GM19351 (cell line): ENCODE measurements around the gene VASP.
A peak's percentile ranks its signal among the peaks of the same experiment; 100 is the strongest.

Source experiments
- ATAC-seq: cut with Tn5 transposase; IDR thresholded peaks from one replicate; pipeline ENCODE4 v1.9.1; 2021; ENCODE audit warnings: mild to moderate bottlenecking, moderate library complexity; ENCODE audit not compliant: unreplicated experiment

Gene VASP

DNA sequence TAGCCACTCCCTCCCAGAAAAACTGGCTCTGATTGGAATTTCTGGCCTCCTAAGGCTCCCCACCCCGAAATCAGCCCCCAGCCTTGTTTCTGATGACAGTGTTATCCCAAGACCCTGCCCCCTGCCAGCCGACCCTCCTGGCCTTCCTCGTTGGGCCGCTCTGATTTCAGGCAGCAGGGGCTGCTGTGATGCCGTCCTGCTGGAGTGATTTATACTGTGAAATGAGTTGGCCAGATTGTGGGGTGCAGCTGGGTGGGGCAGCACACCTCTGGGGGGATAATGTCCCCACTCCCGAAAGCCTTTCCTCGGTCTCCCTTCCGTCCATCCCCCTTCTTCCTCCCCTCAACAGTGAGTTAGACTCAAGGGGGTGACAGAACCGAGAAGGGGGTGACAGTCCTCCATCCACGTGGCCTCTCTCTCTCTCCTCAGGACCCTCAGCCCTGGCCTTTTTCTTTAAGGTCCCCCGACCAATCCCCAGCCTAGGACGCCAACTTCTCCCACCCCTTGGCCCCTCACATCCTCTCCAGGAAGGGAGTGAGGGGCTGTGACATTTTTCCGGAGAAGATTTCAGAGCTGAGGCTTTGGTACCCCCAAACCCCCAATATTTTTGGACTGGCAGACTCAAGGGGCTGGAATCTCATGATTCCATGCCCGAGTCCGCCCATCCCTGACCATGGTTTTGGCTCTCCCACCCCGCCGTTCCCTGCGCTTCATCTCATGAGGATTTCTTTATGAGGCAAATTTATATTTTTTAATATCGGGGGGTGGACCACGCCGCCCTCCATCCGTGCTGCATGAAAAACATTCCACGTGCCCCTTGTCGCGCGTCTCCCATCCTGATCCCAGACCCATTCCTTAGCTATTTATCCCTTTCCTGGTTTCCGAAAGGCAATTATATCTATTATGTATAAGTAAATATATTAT is 33.3 kb upstream of the VASP start:
- ATAC-seq: no peak

DNA sequence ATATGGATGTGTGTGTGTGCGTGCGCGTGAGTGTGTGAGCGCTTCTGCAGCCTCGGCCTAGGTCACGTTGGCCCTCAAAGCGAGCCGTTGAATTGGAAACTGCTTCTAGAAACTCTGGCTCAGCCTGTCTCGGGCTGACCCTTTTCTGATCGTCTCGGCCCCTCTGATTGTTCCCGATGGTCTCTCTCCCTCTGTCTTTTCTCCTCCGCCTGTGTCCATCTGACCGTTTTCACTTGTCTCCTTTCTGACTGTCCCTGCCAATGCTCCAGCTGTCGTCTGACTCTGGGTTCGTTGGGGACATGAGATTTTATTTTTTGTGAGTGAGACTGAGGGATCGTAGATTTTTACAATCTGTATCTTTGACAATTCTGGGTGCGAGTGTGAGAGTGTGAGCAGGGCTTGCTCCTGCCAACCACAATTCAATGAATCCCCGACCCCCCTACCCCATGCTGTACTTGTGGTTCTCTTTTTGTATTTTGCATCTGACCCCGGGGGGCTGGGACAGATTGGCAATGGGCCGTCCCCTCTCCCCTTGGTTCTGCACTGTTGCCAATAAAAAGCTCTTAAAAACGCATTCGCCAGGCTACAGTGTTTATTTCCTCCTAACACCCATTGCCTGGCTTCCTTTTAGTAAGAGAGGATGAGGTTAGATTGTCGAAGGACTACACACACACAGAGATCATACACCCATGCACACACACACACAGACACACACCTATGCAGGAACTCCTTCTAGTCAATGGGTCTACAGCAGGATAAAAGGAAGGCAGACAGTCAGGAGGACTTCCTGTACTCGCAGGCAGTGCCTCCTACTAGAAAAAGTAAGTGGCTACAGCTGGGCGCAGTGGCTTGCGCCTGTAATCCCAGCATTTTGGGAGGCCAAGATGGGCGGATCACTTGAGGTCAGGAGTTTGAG is 32.4 kb upstream of the VASP start:
- no peak for ATAC-seq

GRCh38 chr19:45475537-45476291 is 31.6 kb upstream of the VASP start:
- no peak for ATAC-seq

DNA sequence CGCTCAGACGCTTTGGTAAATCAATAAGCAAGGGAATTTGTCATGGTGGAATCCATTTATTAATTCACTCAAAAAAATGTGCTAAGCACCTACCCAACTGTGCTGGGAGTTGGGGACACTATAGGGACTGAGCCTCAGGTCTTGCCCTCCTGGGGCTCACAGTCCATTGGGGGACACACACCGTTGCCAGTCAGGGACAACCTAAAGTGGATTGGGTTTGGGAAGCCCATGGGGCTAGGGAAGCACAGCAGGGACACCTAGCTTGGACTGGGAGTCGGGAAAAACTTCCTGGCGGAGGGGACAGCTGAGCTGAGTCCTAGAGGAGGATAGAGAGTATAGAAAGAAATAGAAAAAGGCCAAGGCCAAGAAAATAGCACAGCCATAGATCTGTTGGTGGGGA is 31.0 kb upstream of the VASP start:
- no peak for ATAC-seq

GRCh38 chr19:45477186-45477585 is 30.1 kb upstream of the VASP start:
- ATAC-seq: no peak

GRCh38 chr19:45477713-45478453 is 29.4 kb upstream of the VASP start:
- ATAC-seq: no peak

DNA sequence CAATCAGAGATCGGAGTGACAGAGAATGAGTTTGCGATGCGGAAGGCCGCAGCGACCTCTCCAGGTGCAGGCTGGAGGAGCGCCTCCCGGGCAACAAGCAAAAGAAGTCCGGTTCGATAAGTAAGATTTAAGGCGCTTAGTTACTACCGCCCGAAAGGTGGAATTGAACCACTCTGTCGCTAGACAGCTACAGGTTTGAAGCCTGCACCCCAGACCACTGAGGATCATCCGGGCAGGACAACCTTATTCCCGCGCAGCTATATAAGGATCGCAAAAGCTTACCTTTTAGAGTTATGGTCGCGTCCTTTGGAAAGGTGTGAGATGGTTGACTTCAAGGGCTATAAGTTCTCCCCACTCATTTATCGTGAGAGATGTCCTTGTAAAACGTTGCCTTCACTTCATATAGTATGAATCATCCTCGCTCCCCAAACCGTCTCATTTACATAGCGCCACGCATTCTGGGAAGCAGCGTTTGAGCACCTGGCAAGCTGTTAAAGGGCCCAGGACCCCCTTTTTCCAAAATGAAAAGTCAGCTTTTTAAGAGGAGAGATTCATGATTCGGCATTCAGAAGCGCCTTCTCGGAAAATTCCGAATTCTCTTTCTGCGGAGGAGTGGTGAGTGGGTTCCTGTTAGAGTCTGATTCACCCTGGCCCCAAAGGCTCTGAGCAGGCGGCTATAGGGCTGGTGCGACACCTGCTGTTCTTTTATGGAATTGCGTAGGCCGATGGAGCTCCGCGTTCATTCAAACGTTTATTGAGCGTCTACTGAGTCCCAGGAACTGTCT is 28.6 kb upstream of the VASP start:
- peak; percentile 77 for ATAC-seq

DNA sequence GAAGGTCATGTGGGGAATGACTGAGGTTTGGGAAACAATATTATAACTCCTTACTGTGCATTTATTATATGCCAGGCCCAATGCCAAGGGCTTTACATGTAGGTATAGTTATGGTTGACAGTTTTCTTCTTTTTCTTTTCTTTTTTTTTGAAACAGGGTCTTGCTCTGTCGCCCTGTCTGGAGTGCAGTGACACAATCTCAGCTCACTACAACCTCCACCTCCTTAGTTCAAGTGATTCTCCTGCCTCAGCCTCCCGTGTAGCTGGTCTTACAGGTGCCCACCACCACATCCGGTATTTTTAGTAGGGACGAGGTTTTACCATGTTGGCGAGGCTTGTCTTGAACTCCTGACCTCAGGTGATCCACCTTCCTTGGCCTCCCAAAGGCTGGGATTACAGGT is 24.2 kb upstream of the VASP start:
- no peak for ATAC-seq

GRCh38 chr19:45484273-45484945 is 22.9 kb upstream of the VASP start:
- ATAC-seq: no peak

DNA sequence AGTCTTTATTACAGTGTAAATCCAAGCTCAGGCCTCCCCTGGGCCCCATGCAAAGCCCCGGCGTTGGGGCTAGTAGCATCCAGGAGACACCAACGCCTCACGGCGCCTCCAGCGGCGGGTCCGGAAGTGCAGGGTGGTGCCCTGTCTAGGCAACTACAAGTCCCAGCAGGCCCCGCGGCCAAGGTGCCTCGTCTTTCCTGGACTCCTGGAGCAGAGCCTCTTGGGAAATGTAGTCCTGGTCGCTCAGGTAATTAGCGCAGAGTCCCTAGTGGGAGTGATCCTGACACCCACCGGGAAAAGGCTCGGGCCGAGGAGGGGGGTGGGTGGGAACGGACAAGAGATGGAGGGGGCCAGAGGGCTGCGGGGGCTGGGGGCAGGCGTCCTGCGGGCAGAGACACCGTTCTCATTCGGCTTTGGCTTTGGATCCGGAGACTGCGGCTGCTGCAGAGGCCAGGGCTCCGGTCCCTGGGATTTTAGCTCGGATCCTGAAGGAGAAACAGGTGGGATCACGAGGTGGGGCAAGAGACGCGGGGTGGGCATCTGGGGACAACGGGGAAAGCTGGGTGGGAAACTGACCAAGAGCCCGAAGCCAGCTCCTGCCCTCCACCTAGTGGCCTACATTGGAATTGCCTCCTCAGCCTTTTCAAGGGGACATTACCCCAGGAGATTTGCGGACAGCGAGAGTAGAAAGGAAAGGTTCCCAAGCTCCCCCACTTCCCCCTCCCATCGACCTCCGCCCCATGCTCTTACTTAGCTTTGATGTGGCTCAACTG is 21.8 kb upstream of the VASP start:
- peak; percentile 87 for ATAC-seq

GRCh38 chr19:45488708-45489107 is 18.6 kb upstream of the VASP start:
- no peak for ATAC-seq

- ATAC-seq: no peak
Measured at GRCh38 chr19:45489216-45489855, 17.9 kb upstream of the VASP start.

GRCh38 chr19:45492137-45492626 is 15.1 kb upstream of the VASP start:
- no peak for ATAC-seq

GRCh38 chr19:45492627-45493470 is 14.4 kb upstream of the VASP start:
- no peak for ATAC-seq

GRCh38 chr19:45494261-45494916 is 12.9 kb upstream of the VASP start:
- no peak for ATAC-seq

DNA sequence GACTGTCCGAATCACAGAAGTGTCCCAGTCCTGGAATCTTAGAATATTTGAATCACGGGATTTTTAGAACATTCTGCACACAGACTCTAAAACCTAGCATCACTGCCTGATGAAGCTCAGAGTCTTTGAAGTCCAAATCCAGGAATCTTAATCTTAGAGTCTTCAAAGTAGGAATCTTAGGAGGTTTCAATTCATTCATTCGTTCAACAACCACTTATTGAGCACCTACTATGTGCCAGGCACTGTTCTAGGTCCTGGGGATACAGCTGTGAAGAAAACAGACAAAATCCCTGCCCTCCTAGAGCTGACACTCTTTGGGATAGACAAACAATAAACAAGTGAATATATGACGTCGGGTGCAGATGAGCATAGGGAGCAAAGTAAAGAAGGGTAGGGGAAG is 12.1 kb upstream of the VASP start:
- no peak for ATAC-seq
